ENCODE measurements around the gene RAB6B. TPM values are rescaled to one million over a fixed set of nuclear protein-coding genes. Genes with fewer than 3 reads are reported as not detected.

Gene RAB6B
- total RNA-seq, 4 donors from 2014 or later = 0.53 to 1.2 (median 0.81) TPM

DNA sequence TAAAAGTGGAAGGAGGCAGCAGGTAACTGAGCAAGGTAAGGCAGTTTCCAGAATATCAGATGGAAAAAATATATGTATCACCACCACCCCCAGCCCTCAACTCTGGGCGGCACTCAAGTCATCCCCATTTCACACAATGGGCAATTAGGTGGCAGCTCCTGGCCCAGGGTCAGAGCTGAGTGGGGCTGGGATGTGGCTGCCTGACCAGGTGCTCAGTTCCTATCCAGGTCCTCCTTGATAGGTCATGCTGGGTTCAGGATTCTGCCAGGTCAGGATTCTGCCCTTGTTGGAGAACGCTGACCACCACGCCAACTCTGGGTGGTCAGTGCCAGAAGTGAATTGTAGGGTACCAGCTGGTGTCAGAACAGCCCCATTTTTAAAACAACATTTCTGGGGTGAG is 29.5 kb downstream of the RAB6B start:
- Histone ChIP-seq H3K4me1 (no peaks in the 10 kb centered on the region), H3K27me3 (no peaks in the 10 kb centered on the region)
- no peak for DNase-seq

DNA sequence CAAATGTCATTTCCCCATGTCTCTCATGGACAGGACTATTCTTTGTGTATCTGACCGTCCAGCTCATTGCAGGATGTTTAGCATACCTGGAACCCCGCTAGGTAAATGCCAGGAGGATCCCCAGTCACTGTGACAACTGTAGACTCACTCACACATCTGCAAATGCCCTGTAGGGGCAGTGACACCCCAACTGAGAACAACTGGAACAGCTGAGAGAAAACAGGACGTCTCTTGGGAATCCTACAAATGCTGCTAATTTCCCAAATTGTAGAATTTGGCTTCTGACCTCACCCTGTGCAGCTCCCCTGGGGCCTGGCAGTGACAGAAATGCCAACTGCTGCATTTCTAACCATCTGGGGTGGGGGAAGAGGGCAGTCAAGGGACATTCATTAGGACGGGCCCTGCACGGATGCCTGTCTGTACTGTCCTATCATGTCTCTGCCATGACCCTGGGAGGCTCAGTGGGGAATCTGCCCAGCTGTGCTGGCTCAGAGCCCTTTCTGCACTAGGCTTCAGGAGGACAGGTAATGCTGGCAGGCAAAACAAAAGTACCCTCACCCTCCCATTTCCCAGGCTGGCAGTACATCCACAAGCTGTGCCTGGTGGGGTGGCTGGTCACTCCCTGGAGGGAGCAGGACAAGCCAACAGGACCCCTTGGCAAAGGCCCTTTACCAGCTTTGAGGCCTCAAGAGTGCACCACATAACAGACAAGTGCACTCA is 30.4 kb downstream of the RAB6B start:
- H3K4me1 ChIP-seq = no peaks in the 10 kb centered on the region
- H3K9me3 ChIP-seq = no peaks in the 10 kb centered on the region
- peak in 1 of 3 donors; percentile 31 for DNase-seq
- H3K4me3 ChIP-seq = no peak overlapping the region
- TF ChIP-seq POLR2A (IDR thresholded peaks at IDR 0.05) = no peak
- TF ChIP-seq, protein P1, sequence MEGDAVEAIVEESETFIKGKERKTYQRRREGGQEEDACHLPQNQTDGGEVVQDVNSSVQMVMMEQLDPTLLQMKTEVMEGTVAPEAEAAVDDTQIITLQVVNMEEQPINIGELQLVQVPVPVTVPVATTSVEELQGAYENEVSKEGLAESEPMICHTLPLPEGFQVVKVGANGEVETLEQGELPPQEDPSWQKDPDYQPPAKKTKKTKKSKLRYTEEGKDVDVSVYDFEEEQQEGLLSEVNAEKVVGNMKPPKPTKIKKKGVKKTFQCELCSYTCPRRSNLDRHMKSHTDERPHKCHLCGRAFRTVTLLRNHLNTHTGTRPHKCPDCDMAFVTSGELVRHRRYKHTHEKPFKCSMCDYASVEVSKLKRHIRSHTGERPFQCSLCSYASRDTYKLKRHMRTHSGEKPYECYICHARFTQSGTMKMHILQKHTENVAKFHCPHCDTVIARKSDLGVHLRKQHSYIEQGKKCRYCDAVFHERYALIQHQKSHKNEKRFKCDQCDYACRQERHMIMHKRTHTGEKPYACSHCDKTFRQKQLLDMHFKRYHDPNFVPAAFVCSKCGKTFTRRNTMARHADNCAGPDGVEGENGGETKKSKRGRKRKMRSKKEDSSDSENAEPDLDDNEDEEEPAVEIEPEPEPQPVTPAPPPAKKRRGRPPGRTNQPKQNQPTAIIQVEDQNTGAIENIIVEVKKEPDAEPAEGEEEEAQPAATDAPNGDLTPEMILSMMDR (IDR thresholded peaks at IDR 0.05) = no peak
- H3K27ac ChIP-seq = no peak overlapping the region
- no peaks in the 10 kb centered on the region for H3K36me3 ChIP-seq
- H3K27me3 ChIP-seq = no peaks in the 10 kb centered on the region

More for the DNA sequence above, 29.5 kb downstream of the RAB6B start:
- H3K9me3 ChIP-seq = no peaks in the 10 kb centered on the region
- H3K36me3 ChIP-seq = no peaks in the 10 kb centered on the region
- no peak overlapping the region for H3K27ac ChIP-seq
- H3K4me3 ChIP-seq = no peak overlapping the region
- TF ChIP-seq, protein P1 (IDR thresholded peaks at IDR 0.05) = no peak
- no peak for TF ChIP-seq POLR2A (IDR thresholded peaks at IDR 0.05)

DNA sequence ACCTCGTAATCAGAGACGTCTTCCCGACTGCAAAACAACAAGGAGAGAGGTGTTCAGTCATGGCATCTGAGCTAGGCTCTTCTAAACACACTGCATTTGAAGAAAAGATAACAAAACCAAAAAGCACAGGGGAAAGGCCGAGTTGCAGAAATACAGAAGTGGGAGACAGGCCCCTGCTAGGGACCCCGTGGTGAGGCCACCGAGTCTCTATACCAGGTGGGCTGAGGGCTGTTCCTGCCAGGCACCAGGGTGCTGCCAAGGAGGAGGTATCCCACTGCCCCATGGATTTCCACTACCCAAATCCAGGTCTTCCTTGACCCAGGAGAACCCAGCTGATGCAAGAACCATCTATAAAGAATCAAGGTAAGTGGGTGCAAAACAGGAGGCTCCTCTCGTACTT is 31.1 kb downstream of the RAB6B start:
- TF ChIP-seq, protein P1 (IDR thresholded peaks at IDR 0.05) = no peak
- TF ChIP-seq POLR2A (IDR thresholded peaks at IDR 0.05) = no peak
- Histone ChIP-seq H3K27ac (no peak overlapping the region), H3K4me3 (no peak overlapping the region), H3K36me3 (no peaks in the 10 kb centered on the region), H3K27me3 (no peaks in the 10 kb centered on the region), H3K4me1 (no peaks in the 10 kb centered on the region), H3K9me3 (no peaks in the 10 kb centered on the region)
- peak in 1 of 3 donors; percentile 6 for DNase-seq

DNA sequence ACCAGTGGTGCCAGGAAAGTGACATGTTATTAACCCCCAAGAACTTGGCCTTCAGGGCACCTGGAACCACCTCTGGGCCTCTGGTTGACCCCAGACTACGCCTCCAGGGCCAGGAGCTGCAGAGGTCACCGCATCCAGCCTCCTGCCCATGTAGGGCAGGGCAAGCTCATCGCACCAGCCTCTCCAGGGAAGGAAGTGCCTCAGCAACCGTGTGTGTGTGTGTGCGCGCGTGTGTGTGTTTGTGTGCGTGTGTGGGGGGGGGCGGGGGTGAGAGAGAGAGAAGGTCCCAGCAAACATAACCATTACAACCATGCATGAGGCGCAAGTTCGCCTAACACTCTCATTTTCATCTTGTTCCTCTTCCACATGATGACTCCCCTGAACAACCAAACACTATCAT is 31.8 kb downstream of the RAB6B start:
- TF ChIP-seq POLR2A (IDR thresholded peaks at IDR 0.05) = no peak
- TF ChIP-seq, protein P1 (IDR thresholded peaks at IDR 0.05) = no peak
- Histone ChIP-seq H3K9me3 (no peaks in the 10 kb centered on the region), H3K4me1 (no peaks in the 10 kb centered on the region), H3K27ac (no peak overlapping the region), H3K4me3 (no peak overlapping the region), H3K36me3 (no peaks in the 10 kb centered on the region), H3K27me3 (no peaks in the 10 kb centered on the region)
- peak in 1 of 3 donors; percentile 24 for DNase-seq

DNA sequence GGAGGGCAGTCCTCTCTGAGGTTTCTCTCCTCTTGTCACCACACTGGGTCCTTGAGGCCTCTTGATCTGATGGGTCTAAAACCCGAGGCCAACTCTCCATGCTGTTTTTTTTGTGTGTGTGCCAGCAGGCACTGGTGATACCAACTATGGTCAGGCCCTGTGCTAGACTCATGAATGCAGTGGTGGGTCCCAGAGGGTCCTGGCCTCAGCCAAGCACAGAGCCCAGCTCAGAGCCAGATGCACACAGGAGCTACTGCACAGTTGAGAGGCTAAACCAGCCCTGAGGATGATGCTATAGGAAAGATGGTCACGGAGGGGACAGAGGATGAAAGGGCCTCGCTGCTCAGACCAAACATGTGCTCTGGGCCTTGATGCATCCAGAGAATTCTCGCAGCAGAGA is 33.5 kb downstream of the RAB6B start:
- Histone ChIP-seq H3K36me3 (no peaks in the 10 kb centered on the region), H3K27me3 (no peaks in the 10 kb centered on the region), H3K4me3 (no peak overlapping the region), H3K9me3 (no peaks in the 10 kb centered on the region), H3K27ac (no peak overlapping the region), H3K4me1 (no peaks in the 10 kb centered on the region)
- DNase-seq = peak in 1 of 3 donors; percentile 26
- TF ChIP-seq, protein P1 (IDR thresholded peaks at IDR 0.05) = no peak
- TF ChIP-seq POLR2A (IDR thresholded peaks at IDR 0.05) = no peak
